Smooth muscle cell (in vitro differentiated cells): ENCODE results near the gene FSHR. TPM values are rescaled to one million over a fixed set of nuclear protein-coding genes. Genes with fewer than 3 reads are reported as not detected.

Source experiments
- DNase-seq: peaks from one replicate; lab custom pipeline; 2025; ENCODE audit not compliant: unreplicated experiment; lab: John Stamatoyannopoulos, UW
- H2AFZ ChIP-seq: fragments of 200-600 bp; sonication (generic); 2 replicates; pipeline ENCODE4 v1.6.0; 2016; ENCODE audit warnings: antibody characterized with exemption, low read depth, mild to moderate bottlenecking
- H3F3A ChIP-seq: fragments of 200-600 bp; sonication (generic); 2 replicates; pipeline ENCODE4 v1.6.0; 2017; ENCODE audit warnings: antibody characterized with exemption, low read depth
- H3K27ac ChIP-seq: fragments of 200-600 bp; sonication (generic); 2 replicates; pipeline ENCODE4 v1.5.1; 2016; ENCODE audit warnings: low read depth, mild to moderate bottlenecking
- H3K27me3 ChIP-seq: fragments of 200-600 bp; sonication (generic); 2 replicates; pipeline ENCODE4 v1.6.1; 2016; ENCODE audit warnings: low read depth, mild to moderate bottlenecking
- H3K36me3 ChIP-seq: fragments of 200-600 bp; sonication (generic); 2 replicates; pipeline ENCODE4 v1.5.1; 2016; ENCODE audit warnings: low read depth
- H3K4me1 ChIP-seq: fragments of 200-600 bp; sonication (generic); 2 replicates; pipeline ENCODE4 v1.5.1; 2016; ENCODE audit warnings: low read depth
- H3K4me2 ChIP-seq: fragments of 200-600 bp; sonication (generic); 2 replicates; pipeline ENCODE4 v1.6.0; 2016; ENCODE audit warnings: mild to moderate bottlenecking
- H3K4me3 ChIP-seq: fragments of 200-600 bp; sonication (generic); 2 replicates; pipeline ENCODE4 v1.5.1; 2016; ENCODE audit warnings: mild to moderate bottlenecking
- H3K79me2 ChIP-seq: fragments of 200-600 bp; sonication (generic); 2 replicates; pipeline ENCODE4 v1.6.0; 2016; ENCODE audit warnings: low read depth, mild to moderate bottlenecking
- H3K9ac ChIP-seq: fragments of 200-600 bp; sonication (generic); 2 replicates; pipeline ENCODE4 v1.6.0; 2016; ENCODE audit warnings: low read depth
- H3K9me3 ChIP-seq: fragments of 200-600 bp; sonication (generic); replicated peaks from 2 replicates; pipeline ENCODE4 v1.5.1; 2016; ENCODE audit warnings: low read depth
- H4K20me1 ChIP-seq: fragments of 200-600 bp; sonication (generic); 2 replicates; pipeline ENCODE4 v1.6.0; 2016; ENCODE audit warnings: low read depth
- WGBS: methylation state at CpG from one replicate; pipeline ENCODE4 v1.1.7; 2016; ENCODE audit warnings: low lambda C conversion rate; 5-methylcytosine and 5-hydroxymethylcytosine counted together
- microRNA-seq: library from miRNA; unstranded; fragments of <30 nt; microRNA quantifications from one replicate; pipeline ENCODE4, GENCODE V29; 2016; ENCODE audit warnings: borderline number of aligned reads
- polyA plus RNA-seq: library from polyadenylated mRNA; unstranded; fragments of >200 nt; fragmentation: Nextera tagmentation; extraction: Ambion mirVana; gene quantifications from 2 replicates; pipeline ENCODE4 v1.2.1, GENCODE V29; 2016
- small RNA-seq: library from RNA; depleted of rRNA; stranded (forward); fragments of <200 nt; gene quantifications from one replicate; pipeline ENCODE3, GENCODE V24; 2014
- total RNA-seq: library from RNA; depleted of rRNA; stranded (reverse); fragments of >200 nt; gene quantifications from 2 replicates; pipeline ENCODE4 v1.2.3, GENCODE V29; 2014
- TF ChIP-seq, protein P1 (sequence below): fragments of 200-600 bp; sonication (generic); IDR thresholded peaks from 2 replicates; pipeline ENCODE4 v1.5.1; 2017; ENCODE audit warnings: borderline replicate concordance, mild to moderate bottlenecking, antibody characterized with exemption; ENCODE audit not compliant: insufficient read depth, poor library complexity, severe bottlenecking

FSHR gene
- total and polyA plus RNA-seq, 2 experiments from 2014 or later = not detected

DNA sequence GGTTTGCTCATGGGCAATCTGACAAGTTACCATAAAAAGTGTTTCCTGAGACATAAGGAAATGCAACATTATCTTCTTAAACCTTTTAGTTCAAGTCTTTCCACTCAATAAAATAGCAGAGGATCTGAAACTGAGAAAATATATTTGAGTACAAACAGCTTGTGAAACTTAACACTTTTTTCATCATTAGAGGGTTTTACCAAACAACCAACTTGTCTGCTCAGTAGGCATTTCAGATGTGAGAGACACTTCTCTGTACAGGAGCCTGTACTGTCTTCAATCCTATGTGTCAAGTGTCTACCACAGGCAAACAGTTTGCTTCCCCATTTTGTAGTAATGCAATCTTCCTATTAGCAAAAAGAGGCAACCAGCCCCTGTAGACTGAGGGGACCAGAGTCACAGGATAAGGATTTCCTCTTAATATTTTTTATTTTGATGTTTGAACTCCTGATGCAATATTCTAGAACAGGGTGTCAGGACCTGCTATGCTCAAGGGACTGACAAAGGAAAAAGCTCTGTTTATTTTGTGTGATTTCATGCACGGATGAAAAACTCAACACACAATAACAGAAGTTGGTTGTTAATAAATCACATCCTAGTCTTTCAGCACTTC is 239.7 kb downstream of the FSHR start:
- TF ChIP-seq, protein P1, sequence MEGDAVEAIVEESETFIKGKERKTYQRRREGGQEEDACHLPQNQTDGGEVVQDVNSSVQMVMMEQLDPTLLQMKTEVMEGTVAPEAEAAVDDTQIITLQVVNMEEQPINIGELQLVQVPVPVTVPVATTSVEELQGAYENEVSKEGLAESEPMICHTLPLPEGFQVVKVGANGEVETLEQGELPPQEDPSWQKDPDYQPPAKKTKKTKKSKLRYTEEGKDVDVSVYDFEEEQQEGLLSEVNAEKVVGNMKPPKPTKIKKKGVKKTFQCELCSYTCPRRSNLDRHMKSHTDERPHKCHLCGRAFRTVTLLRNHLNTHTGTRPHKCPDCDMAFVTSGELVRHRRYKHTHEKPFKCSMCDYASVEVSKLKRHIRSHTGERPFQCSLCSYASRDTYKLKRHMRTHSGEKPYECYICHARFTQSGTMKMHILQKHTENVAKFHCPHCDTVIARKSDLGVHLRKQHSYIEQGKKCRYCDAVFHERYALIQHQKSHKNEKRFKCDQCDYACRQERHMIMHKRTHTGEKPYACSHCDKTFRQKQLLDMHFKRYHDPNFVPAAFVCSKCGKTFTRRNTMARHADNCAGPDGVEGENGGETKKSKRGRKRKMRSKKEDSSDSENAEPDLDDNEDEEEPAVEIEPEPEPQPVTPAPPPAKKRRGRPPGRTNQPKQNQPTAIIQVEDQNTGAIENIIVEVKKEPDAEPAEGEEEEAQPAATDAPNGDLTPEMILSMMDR = no peak
- no peaks in the 10 kb centered on the region for H3K27me3 ChIP-seq
- no peak overlapping the region for H3K9ac ChIP-seq
- no peaks in the 10 kb centered on the region for H3K9me3 ChIP-seq
- no peak overlapping the region for H3K4me3 ChIP-seq
- no peak overlapping the region for H2AFZ ChIP-seq
- H4K20me1 ChIP-seq = no peaks in the 10 kb centered on the region
- H3K79me2 ChIP-seq = no peaks in the 10 kb centered on the region
- no peaks in the 10 kb centered on the region for H3K4me1 ChIP-seq
- no peak overlapping the region for H3K4me2 ChIP-seq
- WGBS = 56% methylated on average over 1 of the region's 1 CpG
- no peak for DNase-seq
- no peaks in the 10 kb centered on the region for H3F3A ChIP-seq
- H3K27ac ChIP-seq = no peak overlapping the region
- H3K36me3 ChIP-seq = no peaks in the 10 kb centered on the region

Small RNAs within 50 kb of the gene (microRNA-seq; reads per million reads assigned to microRNA genes)
- gene MIR548BA = 2.3 reads per million

Small RNAs within 50 kb of the gene (small RNA-seq; reads per million reads assigned to genes)
- not detected for gene MIR548BA
